H1 (cell line): ENCODE measurements around the gene ANGPTL2. TPM values are rescaled to one million over a fixed set of nuclear protein-coding genes. Genes with fewer than 3 reads are reported as not detected.

Experiments used
- CTCF ChIA-PET: fragments of 300-600 bp; sonication (Branson Sonifier 250); formaldehyde crosslinking; loops from one replicate; lab custom pipeline; 2021; ENCODE audit not compliant: partially characterized antibody; lab: Charles Lee
- POLR2A ChIA-PET: fragments of 300-600 bp; sonication (Branson Sonifier 250); formaldehyde crosslinking; loops from one replicate; lab custom pipeline; 2021; ENCODE audit warnings: inconsistent platforms; ENCODE audit not compliant: partially characterized antibody; lab: Charles Lee
- DNase-seq, 2 experiments: peaks; one replicate each; pipeline versions ENCODE4 v3.0.0 to v3.0.0-alpha.2; 2010 to 2022; ENCODE audit warnings: low spot score in 2 of 2, low read depth in 1 of 2, mixed read lengths in 1 of 2
- FAIRE-seq: peaks from 2 replicates; lab custom pipeline; 2011; peaks lifted over from hg19 to GRCh38; lab: Jason Lieb, UNC
- H2AFZ ChIP-seq: 2 replicates; pipeline ENCODE4 v1.8.1; 2012; ENCODE audit warnings: low read length, inconsistent platforms
- H2AK5ac ChIP-seq: 2 replicates; pipeline ENCODE4 v1.6.1; 2013; ENCODE audit warnings: low read depth, low read length
- H2BK120ac ChIP-seq: replicated peaks from 2 replicates; pipeline ENCODE3; 2013; ENCODE audit warnings: low read depth, low read length, inconsistent platforms
- H2BK12ac ChIP-seq: 2 replicates; pipeline ENCODE4 v1.6.1; 2013; ENCODE audit warnings: low read depth, low read length
- H2BK15ac ChIP-seq: 2 replicates; pipeline ENCODE4 v1.6.1; 2013; ENCODE audit warnings: low read length
- H2BK20ac ChIP-seq: 2 replicates; pipeline ENCODE4 v1.6.1; 2013; ENCODE audit warnings: low read length
- H2BK5ac ChIP-seq: 2 replicates; pipeline ENCODE4 v1.6.1; 2013; ENCODE audit warnings: low read depth, low read length
- H3K14ac ChIP-seq: 2 replicates; pipeline ENCODE4 v1.6.1; 2013; ENCODE audit warnings: inconsistent platforms; ENCODE audit not compliant: insufficient read length
- H3K18ac ChIP-seq: 2 replicates; pipeline ENCODE4 v1.6.1; 2013; ENCODE audit warnings: low read length; ENCODE audit errors: extremely low read depth
- H3K23ac ChIP-seq: 2 replicates; pipeline ENCODE4 v1.6.1; 2013; ENCODE audit warnings: inconsistent platforms; ENCODE audit not compliant: insufficient read length
- H3K23me2 ChIP-seq: 2 replicates; pipeline ENCODE4 v1.6.1; 2013; ENCODE audit warnings: low read depth, low read length
- H3K27ac ChIP-seq: 2 replicates; pipeline ENCODE4 v1.6.1; 2011; ENCODE audit warnings: low read depth, low read length, inconsistent platforms
- H3K27me3 ChIP-seq, 4 experiments: replicated peaks in 1 of 4; 1 replicate in 1 of 4; 2 replicates in 3 of 4; pipeline versions ENCODE4 v1.6.1 to v1.8.1; 2011 to 2013; ENCODE audit warnings: low read length in 3 of 4, mild to moderate bottlenecking in 3 of 4, inconsistent platforms in 2 of 4, mixed read lengths in 2 of 4, moderate library complexity in 1 of 4; ENCODE audit not compliant: control insufficient read depth in 3 of 4, insufficient read depth in 3 of 4; ENCODE audit errors: extremely low read depth in 1 of 4
- H3K36me3 ChIP-seq, 4 experiments: 2 replicates each; pipeline versions ENCODE4 v1.6.1 to v1.8.1; 2011 to 2013; ENCODE audit warnings: mild to moderate bottlenecking in 4 of 4, low read length in 3 of 4, moderate library complexity in 2 of 4, control low read depth in 1 of 4, inconsistent platforms in 1 of 4; ENCODE audit not compliant: insufficient read depth in 4 of 4, control insufficient read depth in 2 of 4
- H3K4ac ChIP-seq: replicated peaks from 2 replicates; pipeline ENCODE3; 2013; ENCODE audit warnings: low read length, low read depth, mixed read lengths, inconsistent platforms; ENCODE audit not compliant: insufficient read length
- H3K4me1 ChIP-seq, 4 experiments: replicated peaks in 1 of 4; 1 replicate in 1 of 4; 2 replicates in 3 of 4; pipeline versions ENCODE4 v1.6.1 to v1.8.1; 2011 to 2013; ENCODE audit warnings: low read length in 3 of 4, inconsistent platforms in 2 of 4, mixed read lengths in 1 of 4; ENCODE audit not compliant: insufficient read depth in 4 of 4, control insufficient read depth in 3 of 4
- H3K4me2 ChIP-seq, 2 experiments: 2 replicates each; pipeline versions ENCODE4 v1.6.1 to v1.8.1; 2011 to 2013; ENCODE audit warnings: low read depth in 2 of 2, low read length in 2 of 2, control low read depth in 1 of 2, inconsistent platforms in 1 of 2, mild to moderate bottlenecking in 1 of 2; ENCODE audit not compliant: insufficient read depth in 1 of 2
- H3K4me3 ChIP-seq, 4 experiments: fragments of 200-600, 300-600 bp in 1 of 4; sonication (generic), shearing (Covaris generic), sonication (Bioruptor Twin) in 1 of 4; 2 replicates each; pipeline versions ENCODE4 v1.5.1 to v1.8.1; 2011 to 2016; ENCODE audit warnings: low read length in 4 of 4, low read depth in 3 of 4, control low read depth in 2 of 4, inconsistent platforms in 2 of 4, mild to moderate bottlenecking in 2 of 4, mixed read lengths in 1 of 4, moderate library complexity in 1 of 4; ENCODE audit not compliant: insufficient read depth in 2 of 4; ENCODE audit errors: extremely low read depth in 1 of 4
- H3K56ac ChIP-seq: replicated peaks from 2 replicates; pipeline ENCODE3; 2013; ENCODE audit warnings: low read depth, mild to moderate bottlenecking, mixed read lengths, low read length, inconsistent platforms; ENCODE audit not compliant: insufficient read length
- H3K79me1 ChIP-seq: 2 replicates; pipeline ENCODE4 v1.6.1; 2013; ENCODE audit warnings: low read depth, low read length, control low read depth
- H3K79me2 ChIP-seq, 2 experiments: 2 replicates each; pipeline versions ENCODE4 v1.6.1 to v1.8.1; 2012 to 2013; ENCODE audit warnings: low read length in 2 of 2, mild to moderate bottlenecking in 2 of 2, inconsistent platforms in 1 of 2; ENCODE audit not compliant: insufficient read depth in 2 of 2, control insufficient read depth in 1 of 2
- H3K9ac ChIP-seq, 4 experiments: replicated peaks in 1 of 4; 1 replicate in 1 of 4; 2 replicates in 3 of 4; pipeline versions ENCODE4 v1.6.1 to v1.8.1; 2011 to 2013; ENCODE audit warnings: low read depth in 3 of 4, low read length in 3 of 4, control low read depth in 2 of 4, mild to moderate bottlenecking in 2 of 4, moderate library complexity in 2 of 4, inconsistent platforms in 1 of 4; ENCODE audit errors: extremely low read depth in 1 of 4
- H3K9me3 ChIP-seq, 2 experiments: 2 replicates each; pipeline versions ENCODE4 v1.6.1 to v1.8.1; 2012 to 2013; ENCODE audit warnings: mild to moderate bottlenecking in 2 of 2, moderate library complexity in 2 of 2, control low read depth in 1 of 2, inconsistent platforms in 1 of 2, low read depth in 1 of 2, low read length in 1 of 2, mixed read lengths in 1 of 2; ENCODE audit not compliant: insufficient read depth in 2 of 2
- H4K20me1 ChIP-seq, 2 experiments: replicated peaks in 1 of 2; 2 replicates each; pipeline versions ENCODE3 to v1.8.1; 2011 to 2013; ENCODE audit warnings: inconsistent platforms in 2 of 2, low read length in 2 of 2, mild to moderate bottlenecking in 1 of 2; ENCODE audit not compliant: insufficient read depth in 2 of 2, control insufficient read depth in 1 of 2
- H4K5ac ChIP-seq: 2 replicates; pipeline ENCODE4 v1.6.1; 2013; ENCODE audit warnings: low read length, low read depth, mixed read lengths, inconsistent platforms; ENCODE audit not compliant: insufficient read length
- H4K8ac ChIP-seq: 2 replicates; pipeline ENCODE4 v1.8.0; 2013; ENCODE audit warnings: mild to moderate bottlenecking, moderate library complexity, low read length, inconsistent platforms; ENCODE audit not compliant: insufficient read depth; ENCODE audit errors: extremely low read depth
- H4K91ac ChIP-seq: replicated peaks from 2 replicates; pipeline ENCODE3; 2013; ENCODE audit warnings: low read length, mixed read lengths, inconsistent platforms; ENCODE audit not compliant: insufficient read length
- ATF3 ChIP-seq: IDR thresholded peaks from 2 replicates; pipeline ENCODE4 v1.6.1; 2011; ENCODE audit warnings: low read depth, mild to moderate bottlenecking, low read length; ENCODE audit not compliant: insufficient read depth
- BCL11A ChIP-seq, 2 experiments: IDR thresholded peaks; one replicate each; pipeline ENCODE4 v1.6.1; 2011; ENCODE audit warnings: low read depth in 2 of 2, low read length in 2 of 2, mild to moderate bottlenecking in 2 of 2
- CBX5 ChIP-seq: fragments of 300-800, 300-1000 bp; sonication (generic); IDR thresholded peaks from 2 replicates; pipeline ENCODE4 v1.7.1; 2016; ENCODE audit warnings: antibody characterized with exemption, low read length, low read depth
- EGR1 ChIP-seq: IDR thresholded peaks from 2 replicates; pipeline ENCODE4 v1.6.1; 2011; ENCODE audit warnings: low read depth, low read length, borderline replicate concordance
- GTF2F1 ChIP-seq: IDR thresholded peaks from 2 replicates; pipeline ENCODE4 v1.6.1; 2012; ENCODE audit warnings: low read depth, low read length, improper control_type of control experiment, borderline replicate concordance
- RBBP5 ChIP-seq: IDR thresholded peaks from 2 replicates; pipeline ENCODE4 v1.7.1; 2012; ENCODE audit warnings: low read depth, mild to moderate bottlenecking, inconsistent platforms, low read length, moderate library complexity, borderline replicate concordance
- TCF12 ChIP-seq: IDR thresholded peaks from 2 replicates; pipeline ENCODE4 v1.6.1; 2011; ENCODE audit warnings: low read depth, mild to moderate bottlenecking, low read length
- USF2 ChIP-seq: IDR thresholded peaks from 2 replicates; pipeline ENCODE4 v1.6.1; 2011; ENCODE audit warnings: low read length, improper control_type of control experiment
- WGBS, 2 experiments: shearing (Covaris generic) in 1 of 2; methylation state at CpG; one replicate each; pipeline versions ENCODE4 v1.1.6 to v1.1.7; 2013 to 2015; ENCODE audit warnings: low lambda C conversion rate in 2 of 2, mixed read lengths in 2 of 2, inconsistent platforms in 1 of 2, low coverage in 1 of 2, missing lambda C conversion rate in 1 of 2; ENCODE audit not compliant: insufficient replicate concordance in 2 of 2, insufficient coverage in 1 of 2, insufficient read length in 1 of 2; ENCODE audit errors: extremely low coverage in 1 of 2, missing lambda C conversion rate in 1 of 2; 5-methylcytosine and 5-hydroxymethylcytosine counted together
- polyA plus RNA-seq, 7 experiments: library from polyadenylated mRNA; depleted of rRNA in 3 of 7; stranded (reverse) in 5 of 7; unstranded in 2 of 7; fragments of >200 nt in 5 of 7; fragments of 200-250 nt in 2 of 7; gene quantifications; 1 replicate in 5 of 7; 2 replicates in 1 of 7; 4 replicates in 1 of 7; pipeline versions ENCODE4 v1.2.1 to v1.2.3, GENCODE V29; 2011 to 2013; ENCODE audit warnings: missing spikeins in 2 of 7, mixed read lengths in 2 of 7
- total RNA-seq: library from RNA; stranded (reverse); fragmentation: NEBNext Ultra II Directional; extraction: Animal tissue kit (Norgen Biotek cat#: 25700); gene quantifications from 2 replicates; pipeline ENCODE4 v1.2.1, GENCODE V29; 2021

The ANGPTL2 gene
- total and polyA plus RNA-seq, 2 of the 8 experiments (the other 6 are each of a cell fraction or from before 2014, with no cell fraction given) = 9.0 to 10.6 TPM

- no peak overlapping the region for H3K4me3 ChIP-seq
- H3K36me3 ChIP-seq = no peaks in the 10 kb centered on the region
- POLR2A ChIA-PET = interaction anchor here (1.7 to 2.4 kb wide), 2 partner anchors 10 to 15 kb away, joined by 5 to 10 read pairs; no protein-coding TSS in a partner anchor
- no peaks in the 10 kb centered on the region for H4K20me1 ChIP-seq
- no peak overlapping the region for H4K91ac ChIP-seq
- H2BK15ac ChIP-seq = no peak overlapping the region
- H3K23ac ChIP-seq = no peak overlapping the region
- H4K5ac ChIP-seq = no peak overlapping the region
- FAIRE-seq = no peak
- no peaks in the 10 kb centered on the region for H3K79me1 ChIP-seq
- no peak overlapping the region for H3K56ac ChIP-seq
- no peak overlapping the region for H2BK120ac ChIP-seq
- CTCF ChIA-PET = interaction anchor here (0.9 to 2.0 kb wide), 10 partner anchors 11 to 222 kb away, joined by 3 to 9 read pairs (median 4); no protein-coding TSS in a partner anchor
- H2BK5ac ChIP-seq = no peak overlapping the region
- H2AFZ ChIP-seq = no peak overlapping the region
- no peak overlapping the region for H2BK12ac ChIP-seq
- no peak overlapping the region for H4K8ac ChIP-seq
- peaks cover 3 to 10% (median 9%) of the 10 kb centered on the region in 4 experiments for H3K4me1 ChIP-seq
- H3K9ac ChIP-seq = no peak overlapping the region
- no peak overlapping the region for H3K4ac ChIP-seq
- no peaks in the 10 kb centered on the region for H3K9me3 ChIP-seq
- WGBS, 2 experiments = 88% methylated on average over 4 of the region's 4 CpGs; no CpG with 5 or more reads in 1 of the 2 experiments
- no peaks in the 10 kb centered on the region for H3K27me3 ChIP-seq
- no peak overlapping the region for H2AK5ac ChIP-seq
- no peaks in the 10 kb centered on the region for H3K23me2 ChIP-seq
- no peak overlapping the region for H3K27ac ChIP-seq
- H3K79me2 ChIP-seq = no peaks in the 10 kb centered on the region
- H3K4me2 ChIP-seq = no peak overlapping the region
- no peak overlapping the region for H3K14ac ChIP-seq
- H2BK20ac ChIP-seq = no peak overlapping the region
- DNase-seq = no peak
- TF ChIP-seq CBX5 (no peak), RBBP5 (no peak), BCL11A (IDR thresholded peaks at IDR 0.05; ENCODE audit: low read depth in 2 of 2, low read length in 2 of 2) (no peak), ATF3 (no peak), TCF12 (no peak), GTF2F1 (no peak), EGR1 (no peak), USF2 (no peak)
- TF ChIP-seq, all 59 proteins: peak for 0
- no peak overlapping the region for H3K18ac ChIP-seq
Measured at GRCh38 chr9:127138444-127138843, 16.0 kb upstream of the ANGPTL2 start.
